Stimulated activated naive CD4-positive, alpha-beta T cell treated with Interleukin-2 at 50 U/mL for 16 hours (primary cell): ENCODE results near the gene PLXNB2.
"Not testable (repeated sequence)": the region's sequence is repeated elsewhere in the genome, so short reads cannot be mapped to it uniquely, and the experiment has no call there.

ENCODE experiments used
- DNase-seq: peaks from one replicate; lab custom pipeline; 2025; lab: John Stamatoyannopoulos, UW

PLXNB2 gene

DNA sequence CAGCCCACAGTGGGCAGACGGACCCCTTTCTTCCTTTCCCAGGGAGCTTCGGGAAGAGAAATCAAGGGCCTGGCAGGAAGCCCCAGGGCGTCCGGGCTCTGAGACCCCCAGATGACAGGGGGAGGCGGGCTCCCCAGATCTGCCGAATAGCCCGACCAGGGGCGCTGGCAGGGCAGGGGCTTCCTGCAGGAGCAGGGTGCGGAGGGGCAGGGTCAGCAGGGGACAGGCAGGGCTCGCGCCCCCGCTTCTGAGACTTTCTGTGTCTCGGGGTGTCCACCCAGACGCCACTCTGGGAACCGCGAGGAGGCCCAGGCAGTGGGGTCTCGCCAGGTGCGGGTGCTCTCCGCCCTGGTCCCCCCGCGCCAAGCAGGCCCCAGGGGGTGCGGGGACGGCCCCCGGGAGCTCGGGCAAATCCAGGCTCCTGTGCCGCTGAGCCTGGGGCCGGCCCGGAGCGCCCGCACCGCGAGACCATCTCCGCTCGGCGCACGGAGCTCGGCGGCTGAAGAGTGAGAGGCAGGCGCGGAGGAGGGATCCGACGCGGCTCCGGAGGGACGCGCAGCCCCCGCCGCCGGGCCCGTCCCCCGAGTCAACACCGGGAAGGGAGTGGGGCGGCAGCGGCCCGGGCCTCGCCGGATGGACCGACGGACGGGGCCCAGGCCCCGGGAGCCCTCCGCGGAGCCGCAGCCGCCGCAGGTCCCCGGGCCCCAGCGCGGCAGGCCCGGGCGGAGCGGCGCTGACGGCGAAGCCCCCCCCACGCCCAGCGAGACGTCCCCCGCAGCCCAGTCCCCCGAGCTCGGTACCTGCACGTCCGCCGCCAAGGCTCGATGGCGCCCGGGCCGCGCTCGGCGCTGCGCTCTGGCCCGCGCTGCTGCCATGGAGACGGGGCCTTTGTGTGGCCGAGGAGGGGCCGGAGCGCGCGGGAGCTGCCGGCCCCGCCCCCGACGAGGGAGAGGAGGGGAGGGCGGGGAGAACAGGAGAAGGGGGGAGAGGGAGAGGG lies at the start of gene PLXNB2:
TSS of gene PLXNB2 (minus strand) at position 894 of the 997 bp plus-strand sequence. CDS start 17,062 bp downstream, outside the sequence.
- DNase-seq = no peak

DNA sequence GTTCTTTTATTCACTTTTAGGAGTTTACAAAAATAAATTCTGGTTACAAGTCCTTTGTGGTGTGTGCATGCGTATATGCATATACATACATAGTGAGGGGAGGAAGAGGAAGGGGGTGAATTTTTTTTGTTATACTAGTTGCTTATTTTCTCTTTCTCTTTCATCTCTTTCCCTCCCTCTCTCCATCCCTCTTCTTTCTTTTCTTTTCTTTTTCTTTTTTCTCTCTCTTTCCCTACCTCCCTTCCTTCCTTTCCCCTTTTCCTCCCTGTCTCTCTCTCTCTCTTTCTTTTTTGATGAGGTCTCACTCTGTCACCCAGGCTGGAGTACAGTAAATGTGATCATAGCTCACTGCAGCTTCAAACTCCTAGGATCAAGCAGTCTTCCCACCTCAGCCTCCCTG lies 49.8 kb upstream of the PLXNB2 start:
- DNase-seq = no peak

DNA sequence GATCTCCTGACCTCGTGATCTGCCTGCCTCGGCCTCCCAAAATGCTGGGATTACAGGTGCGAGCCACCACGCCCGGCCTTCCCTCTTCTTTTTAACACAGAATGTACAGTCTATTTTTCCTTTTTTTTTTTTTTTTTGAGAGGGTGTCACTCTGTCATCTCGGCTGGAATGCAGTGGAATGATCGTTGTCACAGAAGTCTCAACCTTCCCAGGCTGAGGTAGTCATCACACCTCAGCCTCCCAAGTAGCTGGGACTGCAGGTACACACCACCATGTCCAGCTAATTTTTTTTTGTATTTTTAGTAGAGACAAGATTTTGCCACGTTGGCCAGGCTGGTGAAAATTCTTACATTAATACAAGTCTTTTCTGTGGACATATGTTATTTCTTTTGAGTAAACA lies 48.7 kb upstream of the PLXNB2 start:
- DNase-seq = no peak

DNA sequence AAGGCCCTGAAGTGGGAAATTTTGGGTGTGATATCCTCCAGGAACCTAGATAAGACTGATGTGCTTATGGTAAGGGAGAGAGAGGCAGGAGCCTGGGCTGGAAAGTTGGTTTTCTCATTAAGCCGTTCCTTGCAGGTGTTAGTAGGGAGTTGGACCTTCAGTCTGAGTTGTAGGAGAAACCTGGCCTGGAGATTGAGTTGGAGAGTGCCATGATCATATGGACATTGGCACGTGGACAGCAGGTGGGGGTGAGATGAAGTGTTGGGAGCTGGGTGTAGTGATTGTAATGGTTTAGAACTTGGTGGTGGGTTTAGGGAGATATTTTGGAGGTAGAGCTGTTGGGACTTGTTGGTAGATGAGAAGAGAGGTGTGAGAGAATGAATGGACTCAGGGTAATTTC lies 40.6 kb upstream of the PLXNB2 start:
- no peak for DNase-seq

GRCh38 chr22:50347157-50347556 lies 39.7 kb upstream of the PLXNB2 start:
- DNase-seq = no peak

- no peak for DNase-seq
These were observed 39.0 kb upstream of the PLXNB2 start for GRCh38 chr22:50346470-50346869.

GRCh38 chr22:50343541-50343935 lies 36.1 kb upstream of the PLXNB2 start:
- no peak for DNase-seq

- peak; percentile 85 for DNase-seq
These were observed 35.5 kb upstream of the PLXNB2 start, which contains the start of gene PPP6R2 for GRCh38 chr22:50342651-50343540. Gene PPP6R2 (plus strand): TSS chr22:50343327. CDS start chr22:50393909, 50,582 bp downstream.

GRCh38 chr22:50341977-50342650 lies 34.7 kb upstream of the PLXNB2 start:
- DNase-seq = peak; percentile 85

- DNase-seq = no peak
These were observed 32.8 kb upstream of the PLXNB2 start for GRCh38 chr22:50339945-50340879.

GRCh38 chr22:50338860-50339462 lies 31.5 kb upstream of the PLXNB2 start:
- no peak for DNase-seq

DNA sequence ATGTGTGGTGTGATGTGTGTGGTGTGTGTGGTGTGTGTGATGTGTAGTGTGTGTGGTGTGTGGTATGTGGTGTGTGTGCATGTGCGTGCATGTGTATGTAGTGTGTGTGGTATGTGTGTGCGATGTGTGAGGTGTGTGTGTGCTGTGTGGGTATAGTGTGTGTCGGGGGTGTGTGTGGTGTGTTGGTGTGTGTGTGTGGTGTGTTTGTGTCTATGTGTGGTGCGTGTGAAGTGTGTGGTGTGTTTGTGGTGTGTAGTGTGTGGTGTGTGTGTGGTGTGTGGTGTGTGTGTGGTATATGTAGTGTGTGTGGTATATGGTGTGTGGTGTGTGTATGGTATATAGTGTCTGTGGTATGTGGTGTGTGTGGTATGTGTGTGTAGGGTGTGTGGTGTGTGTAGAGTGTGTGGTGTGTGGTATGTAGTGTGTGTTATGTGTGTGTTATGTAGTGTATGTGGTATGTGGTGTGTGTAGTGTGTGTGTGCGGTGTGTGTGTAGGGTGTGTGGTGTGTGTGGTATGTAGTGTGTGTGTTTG lies 30.7 kb upstream of the PLXNB2 start:
- no peak for DNase-seq

GRCh38 chr22:50337262-50338041 lies 30.0 kb upstream of the PLXNB2 start:
- DNase-seq = no peak

DNA sequence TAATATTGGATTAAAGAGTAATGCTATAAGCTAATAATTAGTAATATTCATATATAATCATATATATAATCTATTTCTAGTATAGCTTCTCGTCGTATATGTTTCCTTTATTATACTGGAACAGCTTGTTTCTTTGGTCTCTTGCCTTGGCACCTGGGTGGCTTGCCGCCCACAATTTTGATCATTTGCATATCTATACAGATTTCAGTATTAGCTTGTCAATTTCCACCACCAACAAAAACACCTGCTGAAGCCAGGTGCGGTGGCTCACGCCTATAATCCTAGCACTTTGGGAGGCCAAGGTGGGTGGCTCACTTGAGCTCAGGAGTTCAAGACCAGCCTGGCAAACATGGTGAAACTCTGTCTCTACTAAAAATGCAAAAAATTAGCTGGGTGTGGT lies 27.0 kb upstream of the PLXNB2 start:
- DNase-seq = not testable (repeated sequence)

DNA sequence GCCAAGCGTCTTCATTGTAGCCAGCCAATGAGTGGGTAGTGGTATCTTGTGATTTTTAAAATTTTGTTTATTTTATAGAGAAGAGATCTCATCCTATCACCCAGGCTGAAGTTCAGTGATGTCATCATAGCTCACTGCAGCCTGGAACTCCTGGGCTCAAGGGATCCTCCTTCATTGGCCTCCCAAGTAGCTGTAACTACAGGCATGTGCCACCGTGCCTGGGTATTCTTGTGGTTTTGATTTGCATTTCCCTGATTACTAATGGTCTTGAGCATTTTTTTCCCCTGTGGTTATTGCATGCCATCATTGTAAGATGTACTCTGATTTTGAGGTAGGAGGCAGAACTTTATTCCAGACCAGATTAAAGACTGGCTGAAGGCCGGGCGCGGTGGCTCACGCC lies 21.8 kb upstream of the PLXNB2 start:
- DNase-seq = no peak

DNA sequence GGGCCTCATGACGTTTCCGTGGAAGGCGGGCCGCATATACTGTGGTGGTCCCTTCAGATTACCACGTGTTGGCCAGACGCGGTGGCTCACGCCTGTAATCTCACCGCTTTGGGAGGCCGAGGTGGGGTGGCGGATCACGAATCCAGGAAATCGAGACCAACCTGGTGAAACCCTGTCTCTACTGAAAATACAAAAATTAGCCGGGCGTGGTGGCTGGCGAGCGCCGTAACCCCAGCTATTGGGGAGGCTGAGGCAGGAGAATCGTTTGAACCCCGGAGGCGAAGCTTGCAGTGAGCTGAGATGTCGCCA lies 20.2 kb upstream of the PLXNB2 start:
- no peak for DNase-seq

- peak; percentile 55 for DNase-seq
These were observed 19.7 kb upstream of the PLXNB2 start, which contains the start of gene DENND6B for GRCh38 chr22:50326956-50327710. Gene DENND6B (minus strand): TSS chr22:50327012. CDS start chr22:50326988, 24 bp downstream.

- DNase-seq = no peak
These were observed 18.9 kb upstream of the PLXNB2 start for GRCh38 chr22:50326225-50326955.
